COR-L47 (cell line): Measurements from ENCODE around the gene FBXL14.
"Not testable (repeated sequence)": the region's sequence is repeated elsewhere in the genome, so short reads cannot be mapped to it uniquely, and the experiment has no call there.

Experiments used
- DNase-seq: peaks from one replicate; lab custom pipeline; 2025; lab: John Stamatoyannopoulos, UW

Gene FBXL14

DNA sequence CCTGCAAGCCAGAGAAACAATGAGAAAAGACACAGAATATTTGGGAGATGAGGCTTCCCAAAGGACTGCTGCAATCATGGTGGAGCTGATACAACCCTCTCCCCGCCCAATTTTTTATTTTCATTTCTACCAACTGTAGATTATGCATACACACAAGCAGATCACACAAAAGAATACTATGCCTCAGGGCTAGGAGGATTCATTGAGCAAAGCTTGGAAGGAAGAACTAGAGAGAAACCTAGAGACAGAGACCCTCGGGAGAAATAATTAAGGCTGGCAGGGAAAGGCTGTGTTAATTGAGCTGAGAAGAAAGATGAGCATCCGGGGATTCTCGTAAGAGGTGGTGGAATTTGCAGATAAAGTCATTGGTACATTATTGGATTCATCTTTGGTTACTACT is 24.8 kb upstream of the FBXL14 start:
- no peak for DNase-seq

DNA sequence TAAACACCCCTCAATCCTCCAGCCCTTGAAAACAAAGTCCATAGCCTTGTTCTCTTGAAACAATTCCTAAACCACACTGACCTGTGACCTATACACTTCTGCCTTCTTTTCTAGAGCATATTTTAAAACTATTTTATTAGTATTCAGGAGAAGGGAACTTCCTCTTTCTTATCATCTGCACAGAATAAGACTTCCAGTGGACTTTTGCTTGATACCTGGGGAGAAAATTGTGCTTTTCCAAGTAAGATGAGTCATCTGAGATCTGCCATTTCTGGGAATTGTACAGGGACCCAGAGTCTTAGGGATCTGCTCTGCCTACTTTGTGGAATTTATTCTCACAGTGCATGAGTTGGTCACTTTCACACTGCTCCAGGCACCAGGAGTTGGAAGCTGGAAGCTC is 24.1 kb upstream of the FBXL14 start:
- DNase-seq, result no peak

DNA sequence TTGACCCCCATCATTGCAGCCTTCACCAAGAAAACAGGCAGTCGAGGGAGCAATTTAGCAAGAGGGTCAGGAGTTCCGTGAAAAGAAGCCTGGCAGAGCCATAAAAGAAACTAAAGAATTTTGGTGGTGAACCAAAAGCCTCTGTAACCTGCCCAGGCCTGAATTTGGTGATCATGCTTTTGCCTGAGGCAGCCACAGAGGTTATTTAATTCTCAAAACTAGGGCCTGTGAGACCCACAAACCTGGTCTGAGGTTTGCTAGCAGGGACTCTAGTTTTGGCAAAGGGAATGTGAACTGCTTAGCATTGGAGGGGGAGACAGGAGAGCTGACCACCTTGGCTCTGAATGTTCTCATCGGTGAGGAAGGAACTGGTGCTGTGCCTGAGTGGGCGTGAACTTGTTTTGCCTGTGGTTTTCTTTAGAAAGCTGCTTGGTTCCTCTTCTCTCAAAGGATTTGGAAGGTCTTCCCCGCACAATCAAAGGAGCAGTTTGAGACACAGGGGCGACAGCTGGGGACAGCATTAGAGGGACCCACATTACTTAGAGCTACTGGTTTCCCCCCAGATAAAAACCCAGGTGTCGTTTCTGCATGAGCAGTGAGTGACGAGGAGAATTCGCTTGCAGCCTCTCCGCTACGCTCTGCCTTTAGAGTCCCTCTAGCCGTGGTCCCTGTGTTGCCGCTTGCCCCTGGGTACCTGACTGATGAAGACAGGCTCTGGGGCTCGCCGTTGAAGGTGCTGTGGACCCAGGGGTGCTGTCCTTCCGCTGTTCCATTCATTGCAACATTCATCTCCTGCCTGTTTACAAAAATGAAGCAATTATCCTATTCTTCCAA is 22.1 kb upstream of the FBXL14 start:
- DNase-seq, result no peak

DNA sequence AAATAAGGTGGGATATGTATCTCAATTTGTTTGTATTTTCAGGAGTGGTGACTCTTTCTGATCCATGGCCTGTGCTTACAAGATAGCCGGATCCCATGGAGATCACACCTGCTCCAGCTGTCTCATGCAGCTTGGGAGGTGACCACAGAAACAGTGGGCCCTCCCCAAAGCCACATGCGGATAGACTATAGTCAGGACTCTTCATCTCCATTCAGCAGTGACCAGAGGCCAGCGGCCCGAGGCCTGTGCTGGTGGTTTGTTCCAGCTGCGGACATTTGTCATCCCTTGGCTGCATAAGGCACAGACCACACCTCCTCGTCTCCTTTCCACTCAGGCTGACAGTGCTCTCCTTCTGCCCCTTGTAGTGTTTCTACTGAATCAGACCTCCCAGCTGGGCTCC is 20.0 kb upstream of the FBXL14 start:
- no peak for DNase-seq

DNA sequence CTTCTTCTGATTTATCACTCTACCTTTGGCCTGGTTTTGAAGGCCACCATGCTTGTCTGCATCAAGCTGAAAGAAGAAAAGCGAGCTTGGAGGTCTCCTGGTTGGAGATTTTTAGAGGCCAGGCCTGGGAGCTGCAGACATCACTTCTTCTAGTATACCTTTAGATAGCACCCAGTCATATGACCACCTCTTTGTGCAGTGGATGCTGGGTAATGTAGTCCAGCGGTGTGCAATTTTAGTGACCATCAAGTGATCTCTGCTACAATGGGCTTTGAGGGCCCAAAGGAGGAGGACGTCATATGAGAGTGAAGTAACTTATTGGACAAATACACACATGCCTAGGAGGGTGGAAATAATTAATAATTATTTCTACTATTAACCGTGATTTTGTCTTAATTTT is 19.5 kb upstream of the FBXL14 start:
- DNase-seq, result no peak

DNA sequence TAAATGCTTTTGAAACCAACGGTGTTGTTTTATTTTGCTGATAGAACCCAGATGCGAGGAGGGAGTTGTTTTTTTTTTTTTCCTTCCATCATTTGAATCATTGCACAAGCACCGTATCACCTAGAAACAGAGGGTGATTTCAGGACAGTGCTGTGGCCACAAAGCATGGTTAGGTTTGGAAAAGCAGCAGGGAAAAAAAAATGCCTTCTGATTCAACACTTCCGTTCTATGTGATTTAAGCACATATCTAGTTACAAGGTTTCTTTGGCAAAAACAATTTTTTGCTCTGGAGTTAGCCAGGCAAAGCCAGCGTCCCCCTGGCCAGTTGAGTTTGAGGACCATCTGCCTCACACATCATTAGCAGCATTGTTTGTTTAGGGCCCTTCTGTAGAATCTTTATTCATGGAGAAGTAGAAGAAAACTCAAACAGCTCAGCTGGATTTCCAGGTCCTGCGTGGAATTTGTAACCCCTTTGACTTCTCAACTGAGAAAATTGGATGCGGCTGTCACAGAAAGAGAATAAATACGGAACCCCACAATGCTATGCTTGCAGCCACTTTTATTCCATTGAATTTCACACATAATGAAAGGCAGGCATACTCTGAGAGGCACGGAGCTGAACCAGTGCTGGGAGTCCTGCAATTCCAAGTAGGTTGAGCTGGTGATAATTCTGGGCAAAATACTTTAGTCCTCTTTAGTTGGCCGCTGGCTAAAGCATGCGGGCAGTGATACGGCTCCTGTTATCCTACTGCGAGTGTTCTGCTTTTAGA is 17.6 kb upstream of the FBXL14 start:
- DNase-seq, result no peak

DNA sequence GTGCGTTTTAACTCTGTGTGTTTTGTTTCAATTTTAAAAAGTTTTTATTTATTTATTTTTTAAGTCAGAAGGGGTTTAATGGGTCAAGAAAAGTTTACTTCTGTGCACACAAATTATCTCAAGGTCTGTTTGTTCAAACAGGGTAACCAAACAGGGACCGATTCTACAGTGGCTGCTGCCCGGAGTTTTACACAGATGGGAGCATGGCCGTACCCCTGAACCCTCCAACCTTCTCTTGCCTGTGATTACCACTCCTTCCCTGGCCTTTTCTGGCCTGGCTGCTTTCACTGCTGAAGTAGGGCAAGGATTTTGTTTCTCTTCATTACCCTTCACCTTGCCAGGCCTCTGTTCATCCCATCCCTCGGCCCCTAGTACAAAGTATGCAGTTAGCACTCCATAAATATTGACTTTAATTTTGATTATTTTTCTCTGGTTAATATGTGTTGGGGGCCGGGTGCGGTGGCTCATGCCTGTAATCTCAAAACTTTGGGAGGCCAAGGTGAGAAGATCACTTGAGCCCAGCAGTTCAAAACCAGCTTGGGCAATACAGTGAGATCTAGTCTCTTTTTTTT is 15.8 kb upstream of the FBXL14 start:
- DNase-seq, result no peak

DNA sequence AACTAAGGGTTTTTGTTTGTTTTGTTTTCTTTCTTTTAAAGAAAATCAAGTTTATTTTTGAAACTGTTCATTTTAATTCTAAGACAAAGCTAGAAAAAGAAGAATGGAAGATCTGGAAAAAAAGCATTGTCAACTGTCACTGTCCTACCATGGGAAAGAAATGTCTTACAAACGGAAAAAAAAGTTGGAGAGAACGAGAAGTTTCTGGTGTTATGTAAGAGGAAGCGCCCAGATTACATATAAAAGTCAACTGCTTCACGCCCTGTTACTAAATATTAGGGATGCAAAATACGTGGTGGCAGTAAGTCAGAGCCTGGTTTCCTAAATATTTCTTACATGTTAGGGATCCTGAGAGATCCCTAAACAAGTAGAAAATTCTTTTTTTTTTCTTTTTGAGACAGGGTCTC is 14.3 kb upstream of the FBXL14 start:
- no peak for DNase-seq

DNA sequence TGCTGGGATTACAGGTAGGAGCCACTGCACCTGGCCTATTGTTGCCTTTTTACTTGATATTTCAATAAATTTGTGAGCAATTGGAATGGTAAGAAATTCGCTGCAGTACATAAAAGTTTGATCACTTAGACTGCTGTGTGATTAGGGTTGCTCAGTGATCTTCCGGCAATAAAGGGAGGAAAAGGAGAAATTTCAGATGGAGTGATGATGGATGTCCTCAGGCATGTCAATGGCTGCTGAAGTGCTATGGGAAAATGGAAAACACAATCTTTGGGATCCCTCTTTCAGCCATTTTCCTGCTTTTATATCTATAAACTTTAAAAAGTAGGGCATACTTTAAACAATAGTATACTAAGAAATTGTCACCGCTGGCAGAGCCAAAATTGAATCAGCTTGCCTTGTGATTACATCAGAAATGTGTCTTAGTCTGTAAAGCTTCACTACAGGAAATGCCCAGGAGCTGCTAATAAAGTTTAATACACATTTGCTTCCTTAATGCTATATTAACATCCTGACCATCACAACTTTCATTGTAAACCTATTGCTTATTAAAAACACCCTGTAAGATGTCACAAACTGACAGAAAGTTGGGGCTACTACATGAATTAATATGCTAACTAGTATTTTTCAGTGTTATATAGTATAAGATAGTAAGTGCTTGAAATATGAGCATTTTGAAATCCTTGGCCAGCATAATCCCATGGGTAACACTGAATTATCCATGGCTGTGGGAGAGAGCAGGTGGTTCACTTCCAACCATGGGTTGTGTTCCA is 13.7 kb upstream of the FBXL14 start:
- no peak for DNase-seq

DNA sequence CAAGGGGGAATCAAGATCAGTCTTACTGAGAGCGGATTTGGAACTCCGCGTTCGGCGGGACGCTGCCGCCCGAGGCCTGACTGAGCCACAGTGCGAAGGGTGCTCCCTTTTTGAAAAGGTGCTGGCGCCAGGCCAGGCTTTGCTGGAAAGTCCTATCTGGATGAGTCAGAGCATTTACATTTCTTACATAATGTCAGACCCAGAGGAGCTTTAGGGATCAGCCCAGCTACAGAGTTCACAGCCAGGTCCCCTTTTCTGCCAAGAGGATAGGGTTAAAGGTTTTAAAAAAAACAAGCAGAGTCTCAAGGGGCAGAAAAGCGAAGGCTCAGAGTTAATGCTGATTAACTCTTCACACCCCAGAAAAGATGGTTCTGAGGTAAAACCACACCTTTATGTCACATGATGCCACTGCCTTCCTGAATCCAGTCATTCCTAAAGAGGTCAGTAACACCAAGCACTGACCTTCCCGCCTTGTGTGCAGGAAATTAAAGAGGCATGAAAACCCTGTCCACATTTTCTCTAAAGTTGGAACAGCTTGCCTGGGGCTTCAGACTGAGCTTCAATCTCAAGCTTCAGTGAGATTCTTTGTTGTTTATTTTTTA is 11.7 kb upstream of the FBXL14 start:
- DNase-seq, result peak; percentile 45

DNA sequence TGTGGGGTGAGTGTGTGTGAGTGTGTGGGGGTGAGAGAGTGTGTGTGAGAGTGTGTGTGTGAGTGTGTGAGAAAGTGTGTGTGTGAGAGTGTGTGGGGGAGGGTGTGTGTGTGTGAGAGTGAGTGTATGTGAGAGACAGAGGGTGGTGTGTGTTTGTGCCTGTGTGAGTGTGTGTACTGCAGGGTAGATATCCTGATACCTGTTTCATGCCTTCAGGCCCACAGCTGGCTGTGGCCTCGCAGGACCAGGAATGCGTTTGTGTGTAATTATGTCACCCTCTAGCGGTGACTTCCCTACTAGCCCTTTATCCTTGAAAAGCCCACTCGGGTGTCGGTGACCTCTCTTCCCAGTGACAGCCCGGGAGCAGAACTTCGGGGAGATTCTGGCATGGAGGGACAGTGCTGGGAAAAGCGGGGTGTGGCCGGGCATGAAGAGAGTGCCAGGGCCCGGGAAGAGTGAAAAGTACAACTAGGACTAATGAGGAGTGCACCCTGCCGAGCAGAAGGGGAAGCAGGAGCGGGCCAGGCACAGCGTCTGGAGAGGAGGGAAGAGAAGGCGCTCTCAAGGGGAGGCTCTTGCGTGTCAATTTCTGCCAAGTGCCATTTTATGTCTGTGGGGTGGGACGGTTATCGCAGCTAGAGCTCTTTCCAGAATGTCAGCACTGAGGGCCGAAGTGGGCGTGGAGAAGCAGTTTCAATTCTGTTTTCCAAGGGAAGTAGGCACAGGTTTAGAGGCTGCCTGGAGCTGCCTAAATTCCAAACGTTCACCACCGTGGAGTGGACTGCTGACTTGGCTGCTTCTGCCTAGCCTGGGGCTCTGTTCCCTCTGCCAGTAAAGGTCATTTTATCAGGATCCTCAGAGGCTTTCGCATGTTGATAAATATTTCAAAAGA is 11.0 kb upstream of the FBXL14 start:
- DNase-seq, result peak; percentile 74

DNA sequence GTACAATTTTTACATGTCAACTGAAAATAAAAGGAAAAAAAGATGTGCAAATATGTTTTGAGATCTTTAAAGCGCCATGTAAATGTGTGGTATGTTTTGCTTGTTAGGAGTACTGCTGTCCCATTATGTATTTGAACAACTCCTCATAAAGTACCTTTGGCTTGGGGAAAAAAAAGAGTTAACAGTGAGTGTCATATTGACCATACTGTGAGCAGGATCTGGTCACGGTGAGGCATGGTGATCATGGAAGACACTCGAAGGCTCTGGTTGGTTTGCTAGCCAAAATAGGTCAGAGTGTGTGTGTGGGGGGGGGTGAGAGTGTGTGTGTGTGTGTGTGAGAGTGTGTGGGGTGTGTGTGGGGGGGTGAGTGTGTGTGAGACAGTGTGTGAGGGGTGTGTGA is 10.1 kb upstream of the FBXL14 start:
- no peak for DNase-seq

DNA sequence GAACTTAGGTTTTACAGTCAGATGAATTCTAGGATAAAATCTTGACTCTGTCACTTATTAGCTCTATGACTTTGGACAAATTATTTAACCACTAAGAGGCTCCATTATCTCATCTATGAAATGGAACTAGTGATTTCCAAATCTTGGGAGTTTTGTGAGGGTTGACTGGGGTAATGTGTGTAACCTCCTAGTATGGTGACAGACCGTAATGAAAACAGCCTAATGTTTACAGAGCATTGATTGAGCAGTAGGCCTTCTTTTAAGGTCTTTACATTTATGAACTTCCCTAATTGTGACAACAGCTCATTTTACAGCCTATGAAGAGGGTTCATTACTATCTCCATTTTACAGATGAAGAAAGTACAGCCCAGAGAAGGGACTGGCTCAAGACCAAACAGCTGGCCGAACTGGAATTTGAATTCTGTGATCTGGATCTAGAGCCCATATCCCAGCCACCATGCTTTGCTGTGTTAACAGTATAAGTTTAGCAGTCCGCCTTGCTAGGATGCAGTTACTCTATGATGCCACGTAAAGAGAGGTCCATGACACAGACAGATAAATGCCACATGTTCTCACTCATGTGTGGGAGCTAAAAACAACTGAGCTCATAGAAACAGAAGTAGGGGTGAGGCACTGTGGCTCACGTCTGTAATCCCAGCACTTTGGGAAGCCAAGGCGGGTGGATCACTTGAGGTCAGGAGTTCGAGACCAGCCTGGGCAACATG is 9.1 kb upstream of the FBXL14 start:
- DNase-seq, result no peak

DNA sequence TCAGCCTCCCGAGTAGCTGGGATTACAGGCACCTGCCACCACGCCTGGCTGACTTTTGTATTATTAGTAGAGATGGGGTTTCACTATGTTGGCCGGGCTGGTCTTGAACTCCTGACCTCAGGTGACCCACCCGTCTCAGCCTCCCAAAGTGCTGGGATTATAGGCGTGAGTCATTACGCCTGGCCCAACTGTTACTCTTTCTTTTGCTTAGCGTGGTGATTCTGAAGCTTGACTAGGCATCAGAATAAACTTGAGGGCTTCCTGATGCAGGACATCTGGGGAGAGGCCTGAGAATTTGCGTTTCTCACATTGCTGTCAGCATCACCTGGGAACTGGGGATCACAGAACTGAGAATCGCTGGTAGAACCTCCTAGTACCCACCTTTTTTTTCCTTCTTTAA is 8.3 kb upstream of the FBXL14 start:
- not testable (repeated sequence) for DNase-seq

DNA sequence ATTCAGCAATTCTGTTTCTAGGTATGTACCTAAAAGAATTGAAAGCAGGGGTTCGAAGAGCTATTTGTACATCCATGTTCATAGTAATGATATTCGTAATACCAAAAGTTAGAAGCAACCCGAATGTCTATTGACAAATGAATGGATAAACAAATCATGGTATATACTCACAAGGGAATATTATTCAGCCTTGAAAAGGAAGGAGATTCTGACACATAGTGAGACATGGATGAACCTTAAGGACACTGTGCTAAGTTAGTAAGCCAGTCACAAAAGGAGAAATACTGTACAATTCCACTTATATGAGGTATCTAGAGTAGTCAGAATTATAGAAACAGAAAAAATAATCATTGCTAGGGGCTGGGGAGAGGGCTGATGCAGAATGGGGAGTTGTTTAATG is 4.4 kb upstream of the FBXL14 start:
- DNase-seq, result no peak

DNA sequence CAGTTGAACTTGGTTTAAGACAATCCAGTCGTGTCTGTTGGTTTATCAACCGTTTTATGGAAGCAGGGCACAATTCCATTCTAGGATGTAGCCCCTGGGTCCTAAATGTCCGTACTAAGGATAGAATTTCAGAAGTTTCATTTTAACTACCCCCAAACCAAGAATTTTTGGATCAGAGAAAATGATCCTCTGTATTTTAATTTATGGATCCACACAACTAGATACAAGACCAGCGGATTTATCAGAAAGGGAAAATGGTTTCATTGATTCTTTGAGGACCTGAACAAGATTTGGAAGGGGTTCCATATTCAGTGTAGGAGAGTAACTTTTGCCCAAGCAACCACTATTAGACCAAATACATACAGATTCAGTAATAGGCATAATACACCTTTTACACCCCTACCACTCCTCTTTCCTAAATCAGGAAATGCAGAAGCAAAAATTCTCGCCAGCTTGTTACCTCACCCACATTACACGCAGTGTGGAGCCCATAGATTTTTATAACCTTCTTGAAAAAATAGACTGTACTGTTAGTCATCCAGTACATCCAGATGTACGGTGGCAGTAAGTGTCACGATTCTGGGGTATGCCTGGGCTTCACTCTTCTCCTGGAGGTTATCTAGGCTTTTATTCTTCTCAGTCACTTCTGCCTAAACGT is 1.4 kb upstream of the FBXL14 start:
- DNase-seq, result no peak

DNA sequence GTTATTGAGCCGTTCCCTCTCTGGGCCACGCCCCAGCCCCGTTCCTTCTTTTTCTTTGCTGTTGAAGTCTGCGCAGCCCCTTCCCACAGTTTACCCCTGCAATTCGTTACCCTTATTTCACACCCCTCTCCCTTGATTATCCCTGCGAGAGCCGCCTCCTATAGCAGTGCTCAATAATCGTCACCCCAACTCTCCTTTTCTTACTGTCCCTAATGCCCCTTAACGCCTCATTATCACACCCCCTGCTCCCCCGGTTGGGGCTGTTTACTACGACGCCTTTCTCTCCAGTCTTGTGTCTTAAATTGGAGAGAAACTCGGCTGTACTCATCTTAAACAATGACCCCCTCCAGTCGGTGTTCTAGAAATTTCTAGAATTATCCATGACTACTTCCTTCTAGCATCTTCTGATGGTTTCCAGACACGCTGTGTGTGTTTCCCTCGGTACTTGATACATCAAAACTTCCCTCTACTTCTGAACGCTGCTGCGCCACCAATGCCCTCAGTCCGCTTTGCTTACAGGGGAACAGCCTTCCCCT is 713 bp upstream of the FBXL14 start:
- no peak for DNase-seq

DNA sequence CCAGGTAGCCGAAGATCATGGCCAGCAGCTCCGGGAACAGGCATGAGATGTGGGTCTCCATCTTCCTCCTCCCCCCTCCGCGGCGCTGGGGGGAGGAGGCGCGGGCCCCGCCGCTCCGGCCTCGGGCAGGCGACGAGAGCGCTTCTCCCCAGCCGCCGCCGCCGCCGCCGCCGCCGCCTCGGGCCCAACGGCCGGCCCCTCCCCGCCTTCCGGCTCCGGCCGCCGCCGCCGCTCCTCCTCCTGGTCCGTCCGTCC is 448 bp downstream of the FBXL14 start:
- no peak for DNase-seq

DNA sequence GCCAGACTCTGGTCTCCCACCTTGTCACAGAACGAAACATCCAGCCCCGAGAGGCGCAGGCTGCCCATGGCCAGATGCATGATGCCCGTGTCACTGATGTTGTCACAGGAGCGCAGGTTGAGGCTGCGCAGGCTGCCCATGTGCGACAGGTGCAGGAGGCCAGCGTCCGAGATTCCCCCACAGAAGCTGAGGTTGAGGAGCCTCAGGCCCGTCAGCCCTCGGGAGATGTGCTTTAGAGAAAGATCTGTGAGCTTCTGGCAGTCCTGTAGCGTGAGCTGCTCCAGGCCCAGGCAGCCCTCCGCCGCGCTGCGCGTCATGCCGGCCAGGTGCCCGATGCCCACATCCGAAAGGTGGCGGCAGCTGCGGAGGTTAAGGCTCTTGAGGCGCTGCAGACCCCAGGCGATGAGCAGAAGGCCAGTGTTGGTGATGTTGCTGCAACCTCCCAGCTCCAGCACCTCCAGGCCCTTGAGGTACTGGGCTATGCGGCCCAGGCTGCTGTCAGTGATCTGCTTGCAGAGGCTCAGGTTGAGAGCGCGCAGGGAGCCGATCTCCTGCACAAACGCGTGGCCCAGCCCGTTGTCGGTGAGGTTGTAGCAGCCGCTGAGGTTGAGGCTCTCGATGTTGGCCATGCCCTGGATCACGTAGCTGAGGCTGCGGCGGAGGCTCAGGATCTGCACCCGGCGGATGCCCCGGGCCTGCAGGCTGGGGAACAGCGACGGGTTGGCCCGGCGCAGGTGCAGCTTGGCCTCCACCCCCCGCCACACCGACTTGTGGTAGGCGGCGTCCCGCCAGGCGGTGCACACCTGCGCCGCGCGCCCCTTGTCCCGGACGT is 991 bp downstream of the FBXL14 start:
- DNase-seq, result peak; percentile 46
